AG04449 (cell line): ENCODE results near the gene ZNF511.

Experiments used
- CTCF ChIA-PET: fragments of 350-600 bp; formaldehyde crosslinking; extraction: SDS; loops from one replicate; lab custom pipeline; 2021; ENCODE audit warnings: antibody characterized with exemption; lab: Yijun Ruan, JAX
- POLR2A ChIA-PET: fragments of 400-600, 350-600 bp; formaldehyde crosslinking; extraction: SDS; loops from one replicate; lab custom pipeline; 2020; ENCODE audit warnings: antibody characterized with exemption, inconsistent platforms; lab: Yijun Ruan, JAX
- DNase-seq: peaks from one replicate; pipeline ENCODE4 v3.0.0-alpha.2; 2010; ENCODE audit warnings: low read depth, low spot score
- H3K4me3 ChIP-seq: 2 replicates; pipeline ENCODE4 v1.5.1; 2011; ENCODE audit warnings: low read depth, mild to moderate bottlenecking, control low read depth, low read length
- TF ChIP-seq, protein P1 (sequence below): IDR thresholded peaks from one replicate; pipeline ENCODE4 v1.5.1; 2011; ENCODE audit warnings: mild to moderate bottlenecking, moderate library complexity, low read length, control low read depth, inconsistent platforms; ENCODE audit not compliant: insufficient read depth; ENCODE audit errors: missing control alignments

Gene ZNF511

DNA sequence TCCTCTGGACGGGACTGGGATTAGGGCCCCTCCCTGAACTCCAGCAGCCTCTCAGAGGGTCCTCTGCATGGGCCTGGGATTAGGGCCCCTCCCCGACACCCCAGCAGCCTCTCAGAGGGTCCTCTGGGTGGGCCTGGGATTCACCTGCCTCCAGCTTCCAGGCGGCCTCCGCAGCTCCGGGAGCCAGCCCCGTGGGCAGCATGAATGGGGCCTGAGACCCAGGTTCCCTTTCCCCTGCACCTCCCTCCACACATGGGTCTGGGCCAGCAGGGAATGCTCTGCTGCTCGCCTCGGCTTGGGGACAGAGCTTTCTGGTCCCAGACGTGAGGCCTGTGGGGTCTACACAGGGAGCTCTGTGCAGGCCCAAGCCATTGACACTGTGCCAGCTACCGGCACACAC is 5.5 kb upstream of the ZNF511 start:
- TF ChIP-seq, protein P1, sequence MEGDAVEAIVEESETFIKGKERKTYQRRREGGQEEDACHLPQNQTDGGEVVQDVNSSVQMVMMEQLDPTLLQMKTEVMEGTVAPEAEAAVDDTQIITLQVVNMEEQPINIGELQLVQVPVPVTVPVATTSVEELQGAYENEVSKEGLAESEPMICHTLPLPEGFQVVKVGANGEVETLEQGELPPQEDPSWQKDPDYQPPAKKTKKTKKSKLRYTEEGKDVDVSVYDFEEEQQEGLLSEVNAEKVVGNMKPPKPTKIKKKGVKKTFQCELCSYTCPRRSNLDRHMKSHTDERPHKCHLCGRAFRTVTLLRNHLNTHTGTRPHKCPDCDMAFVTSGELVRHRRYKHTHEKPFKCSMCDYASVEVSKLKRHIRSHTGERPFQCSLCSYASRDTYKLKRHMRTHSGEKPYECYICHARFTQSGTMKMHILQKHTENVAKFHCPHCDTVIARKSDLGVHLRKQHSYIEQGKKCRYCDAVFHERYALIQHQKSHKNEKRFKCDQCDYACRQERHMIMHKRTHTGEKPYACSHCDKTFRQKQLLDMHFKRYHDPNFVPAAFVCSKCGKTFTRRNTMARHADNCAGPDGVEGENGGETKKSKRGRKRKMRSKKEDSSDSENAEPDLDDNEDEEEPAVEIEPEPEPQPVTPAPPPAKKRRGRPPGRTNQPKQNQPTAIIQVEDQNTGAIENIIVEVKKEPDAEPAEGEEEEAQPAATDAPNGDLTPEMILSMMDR = no peak
- ChIA-PET POLR2A (no interaction called here), CTCF (interaction anchor here (1.3 kb wide), 1 partner anchor 26 kb away, joined by 4 read pairs; no protein-coding TSS in a partner anchor)
- no peak for DNase-seq
- H3K4me3 ChIP-seq = no peak overlapping the region

DNA sequence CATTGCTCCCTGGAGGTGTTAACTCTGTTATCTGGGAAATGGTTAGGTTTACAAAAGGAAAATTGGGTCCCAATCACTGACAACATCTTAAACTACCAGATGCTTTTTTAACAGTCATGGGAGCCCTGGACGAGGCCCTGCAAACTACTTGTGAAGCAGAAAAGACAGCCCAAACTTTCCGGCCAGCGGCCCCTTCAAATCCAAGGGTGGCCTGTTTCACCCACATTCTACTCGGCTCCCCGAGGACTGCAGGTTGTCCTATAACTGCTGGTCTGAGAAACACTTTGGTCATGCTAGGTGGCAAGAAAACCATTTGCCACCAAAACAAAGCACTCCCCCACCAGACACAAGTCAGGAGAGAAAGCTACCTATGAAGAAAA is 2.6 kb upstream of the ZNF511 start:
- no peak overlapping the region for H3K4me3 ChIP-seq
- no peak for DNase-seq
- CTCF ChIA-PET = interaction anchor here (2.2 to 2.7 kb wide), 2 partner anchors 23 to 39 kb away, joined by 5 to 22 read pairs; no protein-coding TSS in a partner anchor
- POLR2A ChIA-PET = no interaction called here
- TF ChIP-seq, protein P1 = no peak

DNA sequence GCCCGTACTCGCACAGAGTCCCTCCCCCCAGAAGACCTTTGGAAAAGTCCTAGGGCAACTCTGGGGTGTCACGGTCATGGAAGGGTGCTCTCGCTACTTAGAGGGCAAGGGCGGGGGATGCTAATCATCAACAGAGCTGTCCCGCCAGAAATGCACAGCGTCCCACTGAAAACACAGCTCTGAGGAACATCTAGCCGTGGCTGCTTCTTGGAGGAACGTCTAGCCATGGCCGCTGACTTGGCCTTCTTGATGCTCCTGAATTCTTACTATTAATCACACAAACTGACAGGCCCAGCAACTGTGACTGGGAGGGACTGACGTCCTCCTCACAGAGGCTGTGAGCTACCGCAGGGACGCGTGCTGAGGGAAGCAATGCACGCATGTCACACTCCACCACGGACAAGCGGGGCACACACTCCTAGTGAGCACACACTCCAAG is 1.8 kb upstream of the ZNF511 start:
- TF ChIP-seq, protein P1 = no peak
- no peak for DNase-seq
- peak overlapping the region; percentile 15 for H3K4me3 ChIP-seq
- CTCF ChIA-PET = interaction anchor here (0.8 to 2.7 kb wide), 14 partner anchors 7 to 301 kb away, joined by 3 to 22 read pairs (median 4); no protein-coding TSS in a partner anchor
- POLR2A ChIA-PET = no interaction called here

DNA sequence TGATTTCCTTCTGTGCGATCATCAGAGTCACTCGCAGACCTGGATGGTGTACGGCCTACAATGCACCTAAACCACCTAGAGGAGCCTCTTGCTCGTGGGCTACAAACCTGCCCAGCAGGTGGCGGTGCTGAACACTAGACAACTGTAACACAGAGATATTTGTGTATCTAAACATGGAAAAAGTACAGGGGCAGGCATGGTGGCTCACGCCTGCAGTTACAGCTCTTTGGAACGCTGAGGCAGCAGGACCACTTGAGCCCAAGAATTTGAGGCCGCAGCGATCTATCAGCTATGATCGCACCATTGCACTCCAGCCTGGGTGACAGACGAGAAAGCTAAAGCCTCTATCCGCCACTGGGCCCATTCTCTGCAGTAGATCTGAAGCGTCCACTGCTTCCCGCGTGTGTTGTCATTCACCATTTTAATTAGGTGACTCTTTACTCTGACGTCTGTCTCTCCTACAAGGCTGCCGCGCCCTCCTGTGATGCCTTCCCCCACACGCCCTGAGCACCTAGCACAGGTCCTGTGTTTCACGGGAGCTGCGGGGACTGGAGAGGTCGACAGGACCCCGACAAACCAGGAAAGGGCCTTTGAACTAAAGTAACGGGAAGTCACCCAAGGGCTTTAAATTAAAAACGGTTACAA is 816 bp upstream of the ZNF511 start:
- H3K4me3 ChIP-seq = peak overlapping the region; percentile 66
- TF ChIP-seq, protein P1 = peak; percentile 73
- no peak for DNase-seq
- POLR2A ChIA-PET = interaction anchor here (1.2 kb wide), 1 partner anchor 164 kb away, joined by 4 read pairs; no protein-coding TSS in a partner anchor
- CTCF ChIA-PET = interaction anchor here (0.8 to 2.7 kb wide), 17 partner anchors 8 to 307 kb away, joined by 3 to 22 read pairs (median 4); no protein-coding TSS in a partner anchor

DNA sequence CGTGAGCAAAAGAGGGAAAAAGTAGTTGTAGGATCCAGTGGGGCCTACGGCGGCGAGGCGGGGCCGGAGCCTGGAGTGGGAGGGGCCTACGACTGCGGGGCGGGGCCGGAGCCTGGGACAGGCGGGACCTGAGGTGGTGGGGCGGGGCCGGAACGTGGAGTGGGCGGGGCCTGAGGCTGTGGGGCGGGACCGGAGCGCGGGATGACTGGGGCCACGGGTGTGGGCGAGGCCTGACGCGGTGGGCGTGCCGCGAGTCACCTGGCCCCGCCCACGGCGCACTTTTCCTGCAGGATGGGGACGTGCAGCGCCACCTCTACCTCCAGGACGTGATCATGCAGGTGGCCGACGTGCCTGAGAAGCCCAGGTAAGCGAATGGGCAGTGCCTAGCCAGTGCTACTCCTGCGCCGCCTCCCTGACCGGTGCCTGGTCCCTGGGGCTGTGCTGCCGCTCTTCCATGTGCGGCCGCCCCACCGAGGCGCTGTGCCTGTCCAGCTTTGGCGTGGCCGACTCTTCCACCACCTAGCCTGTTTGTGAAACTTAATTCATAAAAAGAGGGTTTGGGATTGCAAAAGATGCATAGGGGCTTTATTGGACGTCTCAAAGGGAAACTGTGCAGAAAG is 496 bp downstream of the ZNF511 start:
- DNase-seq = no peak
- peak overlapping the region; percentile 66 for H3K4me3 ChIP-seq
- CTCF ChIA-PET = interaction anchor here (2.0 to 2.2 kb wide), 2 partner anchors 10 to 20 kb away, joined by 9 to 10 read pairs; no protein-coding TSS in a partner anchor
- TF ChIP-seq, protein P1 = no peak
- POLR2A ChIA-PET = no interaction called here
